A549 (cell line): ENCODE measurements around the gene GRIN2C. TPM values are rescaled to one million over a fixed set of nuclear protein-coding genes. Genes with fewer than 3 reads are reported as not detected.

ENCODE experiments used
- ATAC-seq, 2 experiments: fragments of 200-7000 bp in 1 of 2; fragments of >200 bp in 1 of 2; cut with Nextera tagmentation in 1 of 2; cut with Tn5 transposase in 1 of 2; 3 replicates each; pipeline versions ENCODE4 v1.8.0 to v1.9.1; 2018 to 2020; ENCODE audit warnings: mild to moderate bottlenecking in 1 of 2, moderate library complexity in 1 of 2
- CTCF ChIA-PET: fragments of 300-600 bp; sonication (Branson Sonifier 250); formaldehyde crosslinking; extraction: SDS; loops from one replicate; lab custom pipeline; 2021; ENCODE audit warnings: antibody characterized with exemption, inconsistent platforms; lab: Yijun Ruan, JAX
- POLR2A ChIA-PET: fragments of 350-600 bp; formaldehyde crosslinking; extraction: SDS; loops from one replicate; lab custom pipeline; 2021; ENCODE audit warnings: antibody characterized with exemption, inconsistent platforms; lab: Yijun Ruan, JAX
- DNase-seq, 2 experiments: peaks; one replicate each; pipeline versions ENCODE4 v3.0.0 to v3.0.0-alpha.2; 2011 to 2016; ENCODE audit warnings: low read depth in 1 of 2, low spot score in 1 of 2
- FAIRE-seq: peaks from 2 replicates; lab custom pipeline; 2011; peaks lifted over from hg19 to GRCh38; lab: Jason Lieb, UNC
- H3K27ac ChIP-seq, 2 experiments: fragments of >200 bp; sonication (Bioruptor Twin); formaldehyde crosslinking; 3 replicates each; pipeline ENCODE4 v1.5.1; 2016 to 2017
- H3K4me1 ChIP-seq: fragments of >200 bp; sonication (Bioruptor Twin); formaldehyde crosslinking; 3 replicates; pipeline ENCODE4 v1.6.1; 2016
- H3K4me2 ChIP-seq: fragments of >200 bp; sonication (Bioruptor Twin); formaldehyde crosslinking; 3 replicates; pipeline ENCODE4 v1.6.1; 2016
- H3K4me3 ChIP-seq: fragments of >200 bp; sonication (Bioruptor Twin); formaldehyde crosslinking; 3 replicates; pipeline ENCODE4 v1.5.1; 2016
- H3K9me3 ChIP-seq: fragments of >200 bp; sonication (Bioruptor Twin); formaldehyde crosslinking; 3 replicates; pipeline ENCODE4 v1.6.1; 2016
- BHLHE40 ChIP-seq: IDR thresholded peaks from 2 replicates; pipeline ENCODE4 v1.6.1; 2012; ENCODE audit warnings: low read depth, low read length, inconsistent platforms
- CBX8 ChIP-seq: fragments of 200-600 bp; sonication (generic); IDR thresholded peaks from 2 replicates; pipeline ENCODE4 v1.6.1; 2016
- CHD2 ChIP-seq: fragments of 150-350 bp; IDR thresholded peaks from 2 replicates; pipeline ENCODE4 v1.6.1; 2014; ENCODE audit warnings: low read length; ENCODE audit not compliant: partially characterized antibody
- EHMT2 ChIP-seq: fragments of 200-600 bp; sonication (generic); IDR thresholded peaks from 2 replicates; pipeline ENCODE4 v1.6.1; 2016; ENCODE audit warnings: antibody characterized with exemption, low read depth, mild to moderate bottlenecking, moderate library complexity
- FOSL2 ChIP-seq, 2 experiments: fragments of 450-650 bp in 1 of 2; fragments of >200 bp in 1 of 2; sonication (Bioruptor Twin) in 1 of 2; formaldehyde crosslinking; IDR thresholded peaks; 2 replicates each; pipeline versions ENCODE4 v1.5.0 to v1.6.1; 2016 to 2020; ENCODE audit warnings: mild to moderate bottlenecking in 1 of 2, moderate library complexity in 1 of 2
- FOXS1 ChIP-seq: fragments of 250-450 bp; sonication (Bioruptor Pico); IDR thresholded peaks from 2 replicates; pipeline ENCODE4 v1.5.0; 2020; ENCODE audit warnings: mild to moderate bottlenecking, moderate library complexity
- HOXA7 ChIP-seq: fragments of 250-450 bp; sonication (Bioruptor Pico); IDR thresholded peaks from 2 replicates; pipeline ENCODE4 v1.5.0; 2020; ENCODE audit warnings: mild to moderate bottlenecking, moderate library complexity
- JUNB ChIP-seq: fragments of >200 bp; sonication (Bioruptor Twin); formaldehyde crosslinking; IDR thresholded peaks from 2 replicates; pipeline ENCODE4 v1.6.1; 2016
- MAFK ChIP-seq: fragments of 450-650 bp; IDR thresholded peaks from 2 replicates; pipeline ENCODE4 v1.6.1; 2014; ENCODE audit not compliant: partially characterized antibody
- MAZ ChIP-seq: fragments of 150-350 bp; IDR thresholded peaks from 2 replicates; pipeline ENCODE4 v1.6.1; 2014; ENCODE audit warnings: antibody characterized with exemption, low read depth, low read length, borderline replicate concordance
- MYC ChIP-seq: IDR thresholded peaks from 2 replicates; pipeline ENCODE4 v1.6.1; 2012; ENCODE audit warnings: mild to moderate bottlenecking, inconsistent platforms, low read length, improper control_type of control experiment, borderline replicate concordance
- NFE2L2 ChIP-seq: fragments of 150-350 bp; conservative IDR thresholded peaks from 2 replicates; pipeline ENCODE4 v1.6.1; 2014; ENCODE audit warnings: low read length
- RARB ChIP-seq: fragments of 250-450 bp; sonication (Bioruptor Pico); IDR thresholded peaks from 2 replicates; pipeline ENCODE4 v1.8.0; 2021; ENCODE audit warnings: mild to moderate bottlenecking, moderate library complexity
- RCOR1 ChIP-seq: fragments of 150-350 bp; IDR thresholded peaks from 2 replicates; pipeline ENCODE4 v1.6.1; 2014; ENCODE audit warnings: antibody characterized with exemption, low read length, low read depth
- SREBF2 ChIP-seq: fragments of 450-650 bp; IDR thresholded peaks from 2 replicates; pipeline ENCODE4 v1.6.1; 2014; ENCODE audit warnings: mild to moderate bottlenecking, moderate library complexity
- TFCP2L1 ChIP-seq: fragments of 250-450 bp; sonication (Bioruptor Pico); IDR thresholded peaks from 2 replicates; pipeline ENCODE4 v1.5.0; 2021; ENCODE audit warnings: mild to moderate bottlenecking
- ZFP36 ChIP-seq: fragments of 450-650 bp; IDR thresholded peaks from 2 replicates; pipeline ENCODE4 v1.6.1; 2014; ENCODE audit warnings: borderline replicate concordance; ENCODE audit not compliant: partially characterized antibody
- ZNF302 ChIP-seq: fragments of 250-450 bp; sonication (Bioruptor Pico); IDR thresholded peaks from 2 replicates; pipeline ENCODE4 v1.9.0; 2021; ENCODE audit warnings: inconsistent platforms, mild to moderate bottlenecking, moderate library complexity
- WGBS: methylation state at CpG from one replicate; pipeline ENCODE4 v1.1.6; 2017; ENCODE audit errors: missing lambda C conversion rate; 5-methylcytosine and 5-hydroxymethylcytosine counted together
- polyA plus RNA-seq, 4 experiments: library from polyadenylated mRNA; depleted of rRNA in 3 of 4; stranded (reverse); fragments of >200 nt; fragmentation: RNase III in 1 of 4; extraction: RNeasy Plus Mini Kit Qiagen cat#74134 plus additional on column Dnase treatment in 1 of 4; gene quantifications; 2 replicates in 3 of 4; 3 replicates in 1 of 4; pipeline ENCODE4 v1.2.3, GENCODE V29; 2011 to 2017
- TF ChIP-seq, protein P1 (sequence below): fragments of 250-450 bp; sonication (Bioruptor Pico); IDR thresholded peaks from 2 replicates; pipeline ENCODE4 v1.5.0; 2020; ENCODE audit warnings: low read depth, mild to moderate bottlenecking, moderate library complexity
- TF ChIP-seq, protein P2 (sequence below): fragments of >200 bp; sonication (Bioruptor Twin); formaldehyde crosslinking; IDR thresholded peaks from 2 replicates; pipeline ENCODE4 v1.6.1; 2016
- TF ChIP-seq, protein P3 (sequence below): fragments of 150-350 bp; IDR thresholded peaks from 2 replicates; pipeline ENCODE4 v1.6.1; 2014; ENCODE audit warnings: low read depth, mild to moderate bottlenecking, low read length
- TF ChIP-seq, protein P4 (sequence below): IDR thresholded peaks from 2 replicates; pipeline ENCODE4 v1.6.1; 2012
- TF ChIP-seq, protein P5 (sequence below): fragments of 200-600 bp; sonication (generic); IDR thresholded peaks from 2 replicates; pipeline ENCODE4 v1.6.1; 2016; ENCODE audit warnings: antibody characterized with exemption, mild to moderate bottlenecking, moderate library complexity
- TF ChIP-seq, protein P6 (sequence below): IDR thresholded peaks from 2 replicates; pipeline ENCODE4 v1.6.1; 2012; ENCODE audit warnings: low read depth, borderline replicate concordance

The GRIN2C gene
- polyA plus RNA-seq, 2 of the 4 experiments (the other 2 are of a cell fraction) = 0.17 to 0.28 TPM

DNA sequence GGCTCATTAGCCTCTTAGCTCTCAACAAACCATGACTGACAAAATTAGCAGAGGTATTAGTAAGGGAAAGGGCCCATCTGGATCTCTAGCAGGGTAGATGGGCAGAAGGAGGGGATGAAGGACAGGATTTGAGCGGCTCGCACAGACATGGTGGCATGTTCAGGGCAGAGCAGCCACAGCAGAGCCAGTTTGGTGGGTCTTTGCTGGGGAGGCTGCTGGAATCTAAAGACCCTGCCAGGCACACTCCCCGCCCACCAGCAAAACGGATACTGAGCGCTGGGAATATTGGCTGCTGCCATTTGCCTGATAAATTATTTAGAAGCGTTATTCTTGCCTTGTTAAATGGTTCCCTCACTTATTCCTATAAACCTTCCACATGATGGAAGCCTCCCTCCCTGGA lies 62.8 kb downstream of the GRIN2C start:
- no peaks in the 10 kb centered on the region for H3K9me3 ChIP-seq
- 93% methylated on average over 6 of the region's 6 CpGs for WGBS
- H3K27ac ChIP-seq = no peak overlapping the region
- FAIRE-seq (no peak), DNase-seq (no peak), ATAC-seq (no peak)
- no peak overlapping the region for H3K4me2 ChIP-seq
- no peak for TF ChIP-seq ZFP36
- ChIA-PET POLR2A (no interaction called here), CTCF (interaction anchor here (1.6 to 53.6 kb wide), 6 partner anchors 11 to 140 kb away, joined by 7 to 1302 read pairs (median 105); partner anchors contain the start of genes FDXR, GRIN2C and NAT9)
- H3K4me3 ChIP-seq = no peak overlapping the region
- no peaks in the 10 kb centered on the region for H3K4me1 ChIP-seq

DNA sequence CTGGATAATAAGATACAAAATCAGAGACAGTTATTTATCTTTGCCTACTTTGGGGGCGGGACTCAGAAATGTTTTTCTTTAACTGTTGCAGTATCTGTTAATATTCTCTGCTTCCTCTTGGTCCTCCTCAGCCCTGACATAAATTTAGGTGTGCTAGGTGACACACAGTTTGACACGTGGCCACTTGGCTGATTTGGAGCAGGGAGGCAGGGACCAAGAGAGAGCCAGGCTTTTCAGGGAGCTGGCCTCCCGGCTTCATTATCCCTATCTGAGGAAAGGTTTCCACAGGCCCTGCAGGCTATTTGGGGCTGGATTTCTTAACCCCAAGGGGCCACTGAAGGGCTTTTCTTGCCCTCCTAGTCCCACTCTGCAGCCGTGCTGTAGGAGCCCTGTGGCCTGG lies 63.5 kb downstream of the GRIN2C start:
- H3K27ac ChIP-seq = no peak overlapping the region
- no peak overlapping the region for H3K4me3 ChIP-seq
- DNase-seq (no peak), FAIRE-seq (no peak), ATAC-seq (no peak)
- CTCF ChIA-PET = interaction anchor here (1.6 to 53.6 kb wide), 6 partner anchors 10 to 139 kb away, joined by 7 to 1302 read pairs (median 105); partner anchors contain the start of genes FDXR, GRIN2C and NAT9
- no peaks in the 10 kb centered on the region for H3K4me1 ChIP-seq
- no peak overlapping the region for H3K4me2 ChIP-seq
- WGBS = 85% methylated on average over 4 of the region's 4 CpGs
- TF ChIP-seq SREBF2 = no peak
- TF ChIP-seq, protein P1, sequence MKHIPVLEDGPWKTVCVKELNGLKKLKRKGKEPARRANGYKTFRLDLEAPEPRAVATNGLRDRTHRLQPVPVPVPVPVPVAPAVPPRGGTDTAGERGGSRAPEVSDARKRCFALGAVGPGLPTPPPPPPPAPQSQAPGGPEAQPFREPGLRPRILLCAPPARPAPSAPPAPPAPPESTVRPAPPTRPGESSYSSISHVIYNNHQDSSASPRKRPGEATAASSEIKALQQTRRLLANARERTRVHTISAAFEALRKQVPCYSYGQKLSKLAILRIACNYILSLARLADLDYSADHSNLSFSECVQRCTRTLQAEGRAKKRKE (CRISPR knock-in tag) = no peak
- no peak for TF ChIP-seq CBX8
- no peak for TF ChIP-seq RARB (CRISPR knock-in tag)
- TF ChIP-seq FOSL2 (IDR thresholded peaks at IDR 0.05) = no peak
- TF ChIP-seq FOSL2 (CRISPR knock-in tag; IDR thresholded peaks at IDR 0.05) = no peak
- TF ChIP-seq, protein P2, sequence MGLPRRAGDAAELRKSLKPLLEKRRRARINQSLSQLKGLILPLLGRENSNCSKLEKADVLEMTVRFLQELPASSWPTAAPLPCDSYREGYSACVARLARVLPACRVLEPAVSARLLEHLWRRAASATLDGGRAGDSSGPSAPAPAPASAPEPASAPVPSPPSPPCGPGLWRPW = no peak
- TF ChIP-seq, protein P3, sequence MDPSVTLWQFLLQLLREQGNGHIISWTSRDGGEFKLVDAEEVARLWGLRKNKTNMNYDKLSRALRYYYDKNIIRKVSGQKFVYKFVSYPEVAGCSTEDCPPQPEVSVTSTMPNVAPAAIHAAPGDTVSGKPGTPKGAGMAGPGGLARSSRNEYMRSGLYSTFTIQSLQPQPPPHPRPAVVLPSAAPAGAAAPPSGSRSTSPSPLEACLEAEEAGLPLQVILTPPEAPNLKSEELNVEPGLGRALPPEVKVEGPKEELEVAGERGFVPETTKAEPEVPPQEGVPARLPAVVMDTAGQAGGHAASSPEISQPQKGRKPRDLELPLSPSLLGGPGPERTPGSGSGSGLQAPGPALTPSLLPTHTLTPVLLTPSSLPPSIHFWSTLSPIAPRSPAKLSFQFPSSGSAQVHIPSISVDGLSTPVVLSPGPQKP = no peak
- TF ChIP-seq BHLHE40 = no peak
- TF ChIP-seq FOXS1 (CRISPR knock-in tag) = no peak
- TF ChIP-seq ZNF302 (CRISPR knock-in tag) = no peak
- TF ChIP-seq NFE2L2 = no peak
- TF ChIP-seq, protein P4, sequence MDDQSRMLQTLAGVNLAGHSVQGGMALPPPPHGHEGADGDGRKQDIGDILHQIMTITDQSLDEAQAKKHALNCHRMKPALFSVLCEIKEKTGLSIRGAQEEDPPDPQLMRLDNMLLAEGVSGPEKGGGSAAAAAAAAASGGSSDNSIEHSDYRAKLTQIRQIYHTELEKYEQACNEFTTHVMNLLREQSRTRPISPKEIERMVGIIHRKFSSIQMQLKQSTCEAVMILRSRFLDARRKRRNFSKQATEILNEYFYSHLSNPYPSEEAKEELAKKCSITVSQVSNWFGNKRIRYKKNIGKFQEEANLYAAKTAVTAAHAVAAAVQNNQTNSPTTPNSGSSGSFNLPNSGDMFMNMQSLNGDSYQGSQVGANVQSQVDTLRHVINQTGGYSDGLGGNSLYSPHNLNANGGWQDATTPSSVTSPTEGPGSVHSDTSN = no peak
- no peak for TF ChIP-seq HOXA7 (CRISPR knock-in tag)
- TF ChIP-seq RCOR1 = no peak
- TF ChIP-seq JUNB = no peak
- TF ChIP-seq CHD2 = no peak
- TF ChIP-seq TFCP2L1 (CRISPR knock-in tag) = no peak
- POLR2A ChIA-PET = no interaction called here
- no peaks in the 10 kb centered on the region for H3K9me3 ChIP-seq

DNA sequence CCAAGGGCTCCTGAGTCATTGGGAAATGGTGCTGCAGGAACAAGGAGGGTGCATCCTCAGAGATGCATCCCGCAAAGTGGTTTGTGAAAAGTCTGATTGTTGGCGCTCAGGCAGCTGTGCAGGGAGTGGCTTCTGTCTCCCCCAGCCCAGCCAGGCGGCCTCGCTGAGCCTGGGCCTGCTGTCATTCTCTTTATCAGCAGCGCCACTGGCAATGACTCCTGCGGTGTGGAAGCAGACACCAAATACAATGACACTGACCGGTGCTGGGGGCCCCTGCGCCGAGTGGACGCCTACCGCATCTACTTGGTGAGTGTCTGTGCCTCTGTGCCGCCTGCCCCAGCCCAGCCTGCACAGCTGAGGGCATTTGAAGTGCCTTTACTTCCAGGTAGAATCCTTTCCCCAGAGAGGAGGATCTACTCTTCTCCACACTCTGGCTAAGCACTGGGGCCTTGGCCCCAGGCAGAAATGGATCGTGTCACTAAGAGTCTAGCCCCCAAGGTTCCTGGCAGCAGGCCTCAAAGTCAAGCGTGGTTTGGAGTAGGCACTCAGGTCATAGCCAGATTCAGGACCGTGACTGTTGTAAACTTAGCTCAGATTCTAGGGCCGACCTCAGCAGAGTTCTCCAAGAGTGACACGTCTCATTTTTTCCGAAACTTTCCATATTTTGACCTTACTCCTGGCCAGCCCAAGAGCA lies 64.2 kb downstream of the GRIN2C start:
- H3K4me1 ChIP-seq = no peaks in the 10 kb centered on the region
- no peaks in the 10 kb centered on the region for H3K9me3 ChIP-seq
- no peak for FAIRE-seq
- 93% methylated on average over 18 of the region's 18 CpGs for WGBS
- ATAC-seq = no peak
- no peak for DNase-seq
- ChIA-PET CTCF (interaction anchor here (1.6 to 53.6 kb wide), 7 partner anchors 9 to 163 kb away, joined by 6 to 1302 read pairs (median 11); partner anchors contain the start of genes FDXR, GRIN2C and NAT9), POLR2A (no interaction called here)
- no peak overlapping the region for H3K27ac ChIP-seq
- H3K4me3 ChIP-seq = no peak overlapping the region
- no peak overlapping the region for H3K4me2 ChIP-seq
- TF ChIP-seq MAZ = no peak
- TF ChIP-seq SREBF2 = no peak
- TF ChIP-seq, protein P5, sequence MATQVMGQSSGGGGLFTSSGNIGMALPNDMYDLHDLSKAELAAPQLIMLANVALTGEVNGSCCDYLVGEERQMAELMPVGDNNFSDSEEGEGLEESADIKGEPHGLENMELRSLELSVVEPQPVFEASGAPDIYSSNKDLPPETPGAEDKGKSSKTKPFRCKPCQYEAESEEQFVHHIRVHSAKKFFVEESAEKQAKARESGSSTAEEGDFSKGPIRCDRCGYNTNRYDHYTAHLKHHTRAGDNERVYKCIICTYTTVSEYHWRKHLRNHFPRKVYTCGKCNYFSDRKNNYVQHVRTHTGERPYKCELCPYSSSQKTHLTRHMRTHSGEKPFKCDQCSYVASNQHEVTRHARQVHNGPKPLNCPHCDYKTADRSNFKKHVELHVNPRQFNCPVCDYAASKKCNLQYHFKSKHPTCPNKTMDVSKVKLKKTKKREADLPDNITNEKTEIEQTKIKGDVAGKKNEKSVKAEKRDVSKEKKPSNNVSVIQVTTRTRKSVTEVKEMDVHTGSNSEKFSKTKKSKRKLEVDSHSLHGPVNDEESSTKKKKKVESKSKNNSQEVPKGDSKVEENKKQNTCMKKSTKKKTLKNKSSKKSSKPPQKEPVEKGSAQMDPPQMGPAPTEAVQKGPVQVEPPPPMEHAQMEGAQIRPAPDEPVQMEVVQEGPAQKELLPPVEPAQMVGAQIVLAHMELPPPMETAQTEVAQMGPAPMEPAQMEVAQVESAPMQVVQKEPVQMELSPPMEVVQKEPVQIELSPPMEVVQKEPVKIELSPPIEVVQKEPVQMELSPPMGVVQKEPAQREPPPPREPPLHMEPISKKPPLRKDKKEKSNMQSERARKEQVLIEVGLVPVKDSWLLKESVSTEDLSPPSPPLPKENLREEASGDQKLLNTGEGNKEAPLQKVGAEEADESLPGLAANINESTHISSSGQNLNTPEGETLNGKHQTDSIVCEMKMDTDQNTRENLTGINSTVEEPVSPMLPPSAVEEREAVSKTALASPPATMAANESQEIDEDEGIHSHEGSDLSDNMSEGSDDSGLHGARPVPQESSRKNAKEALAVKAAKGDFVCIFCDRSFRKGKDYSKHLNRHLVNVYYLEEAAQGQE = no peak
- TF ChIP-seq, protein P1 (CRISPR knock-in tag) = no peak
- no peak for TF ChIP-seq MAFK
- no peak for TF ChIP-seq EHMT2
- no peak for TF ChIP-seq MYC
- TF ChIP-seq BHLHE40 = no peak
- TF ChIP-seq, protein P6, sequence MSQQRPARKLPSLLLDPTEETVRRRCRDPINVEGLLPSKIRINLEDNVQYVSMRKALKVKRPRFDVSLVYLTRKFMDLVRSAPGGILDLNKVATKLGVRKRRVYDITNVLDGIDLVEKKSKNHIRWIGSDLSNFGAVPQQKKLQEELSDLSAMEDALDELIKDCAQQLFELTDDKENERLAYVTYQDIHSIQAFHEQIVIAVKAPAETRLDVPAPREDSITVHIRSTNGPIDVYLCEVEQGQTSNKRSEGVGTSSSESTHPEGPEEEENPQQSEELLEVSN = no peak
